Amniotic stem cell (primary cell): ENCODE data around the gene HMGCS1.
"Not testable (repeated sequence)": the region's sequence is repeated elsewhere in the genome, so short reads cannot be mapped to it uniquely, and the experiment has no call there.

Source experiments
- DNase-seq: peaks from one replicate; lab custom pipeline; 2025; lab: John Stamatoyannopoulos, UW

The HMGCS1 gene

GRCh38 chr5:43313035-43313853, at the start of gene HMGCS1:
TSS of gene HMGCS1 (minus strand) at chr5:43313412. CDS start at chr5:43298965, 14,447 bp downstream.
- DNase-seq: peak; percentile 99

- DNase-seq: no peak
These were observed 45.5 kb upstream of the HMGCS1 start for GRCh38 chr5:43358726-43359125.

- DNase-seq: no peak
These were observed 45.1 kb upstream of the HMGCS1 start for GRCh38 chr5:43358301-43358700.

GRCh38 chr5:43357878-43358281, 44.7 kb upstream of the HMGCS1 start:
- no peak for DNase-seq

- DNase-seq: no peak
These were observed 43.9 kb upstream of the HMGCS1 start for GRCh38 chr5:43357067-43357466.

- DNase-seq: no peak
These were observed 41.6 kb upstream of the HMGCS1 start for GRCh38 chr5:43354774-43355173.

- no peak for DNase-seq
These were observed 40.5 kb upstream of the HMGCS1 start for GRCh38 chr5:43353668-43354067.

GRCh38 chr5:43352915-43353314, 39.7 kb upstream of the HMGCS1 start:
- DNase-seq: no peak

- no peak for DNase-seq
These were observed 38.9 kb upstream of the HMGCS1 start for GRCh38 chr5:43352131-43352530.

- DNase-seq: no peak
These were observed 35.7 kb upstream of the HMGCS1 start for GRCh38 chr5:43348861-43349363.

- DNase-seq: no peak
These were observed 35.0 kb upstream of the HMGCS1 start for GRCh38 chr5:43348207-43348606.

- DNase-seq: no peak
These were observed 25.6 kb upstream of the HMGCS1 start for GRCh38 chr5:43338862-43339261.

GRCh38 chr5:43336159-43336558, 22.9 kb upstream of the HMGCS1 start:
- DNase-seq: no peak

GRCh38 chr5:43335681-43336080, 22.5 kb upstream of the HMGCS1 start:
- DNase-seq: no peak

GRCh38 chr5:43332401-43332800, 19.2 kb upstream of the HMGCS1 start:
- no peak for DNase-seq

GRCh38 chr5:43325624-43326023, 12.4 kb upstream of the HMGCS1 start:
- DNase-seq: not testable (repeated sequence)

- DNase-seq: not testable (repeated sequence)
These were observed 10.3 kb upstream of the HMGCS1 start for GRCh38 chr5:43323488-43323887.

GRCh38 chr5:43320846-43321245, 7.6 kb upstream of the HMGCS1 start:
- DNase-seq: no peak

- no peak for DNase-seq
These were observed 3.2 kb upstream of the HMGCS1 start for GRCh38 chr5:43316421-43316820.

GRCh38 chr5:43315682-43316081, 2.5 kb upstream of the HMGCS1 start:
- no peak for DNase-seq

- DNase-seq: no peak
These were observed 2.1 kb upstream of the HMGCS1 start for GRCh38 chr5:43315263-43315662.

GRCh38 chr5:43314724-43315123, 1.5 kb upstream of the HMGCS1 start:
- no peak for DNase-seq

- DNase-seq: no peak
These were observed 744 bp upstream of the HMGCS1 start for GRCh38 chr5:43313854-43314457.

GRCh38 chr5:43312699-43313034, 545 bp downstream of the HMGCS1 start:
- DNase-seq: no peak
